Measurements from ENCODE around the gene VPS13D. TPM values are rescaled to one million over a fixed set of nuclear protein-coding genes. Genes with fewer than 3 reads are reported as not detected.
A peak's percentile ranks its signal among the peaks of the same experiment; 100 is the strongest.

Gene VPS13D
- total RNA-seq, 1 experiment from 2014 or later, result 30.7 TPM

GRCh38 chr1:12436345-12436658 is 206.5 kb downstream of the VPS13D start:
- BruUV-seq (replicated peaks), result no TSS peak
- Histone ChIP-seq H3F3A (ENCODE audit: low read length, unreplicated experiment) (no peaks in the 10 kb centered on the region), H3K4me2 (ENCODE audit: low read length) (0 out of 2 replicates have a peak overlapping the region, but pooled peaks have one; percentile 8), H3K9me2 (replicated peaks; ENCODE audit: low read length) (no peaks in the 10 kb centered on the region), H3K9me3 (ENCODE audit: low read length) (no peaks in the 10 kb centered on the region), H3K27me3 (ENCODE audit: low read length) (no peaks in the 10 kb centered on the region), H3K36me3 (ENCODE audit: low read depth, low read length) (no peaks in the 10 kb centered on the region), H3K4me1 (ENCODE audit: insufficient read depth, low read length) (peaks cover 60% of the 10 kb centered on the region), H3K79me2 (ENCODE audit: low read length) (peaks cover 5% of the 10 kb centered on the region; the same call in 1 of the 2 replicates), H3K4me3 (ENCODE audit: low read length) (no peak overlapping the region), H4K20me1 (ENCODE audit: low read length) (no peaks in the 10 kb centered on the region), H2AFZ (ENCODE audit: low read length) (no peak overlapping the region), H3K9ac (ENCODE audit: low read length) (no peak overlapping the region), H3K27ac (ENCODE audit: low read length) (peak overlapping the region; percentile 48)
- intact Hi-C loops (cut with micrococcal nuclease), result loop anchor here (2.0 kb wide), 2 partner anchors 18 to 42 kb away; no protein-coding TSS in a partner anchor
- no peak for DNase-seq
- ChIA-PET CTCF (interaction anchor here (0.8 kb wide), 1 partner anchor 1289 kb away, joined by 14 read pairs; no protein-coding TSS in a partner anchor), POLR2A (ENCODE audit: unreplicated experiment) (no interaction called here)
- TF ChIP-seq CTCF (conservative IDR thresholded peaks at IDR 0.05; ENCODE audit: low read depth, low read length), result no peak
- no peak for TF ChIP-seq EZH2 (IDR thresholded peaks at IDR 0.05; ENCODE audit: low read length, unreplicated experiment)
- no peak for TF ChIP-seq EZH2phosphoT487 (IDR thresholded peaks at IDR 0.05; ENCODE audit: borderline replicate concordance, low read length)
- no peak for ATAC-seq

GRCh38 chr1:12436817-12437599 is 207.2 kb downstream of the VPS13D start:
- intact Hi-C loops (cut with micrococcal nuclease), result loop anchor here (2.0 kb wide), 2 partner anchors 18 to 42 kb away; no protein-coding TSS in a partner anchor
- Histone ChIP-seq H2AFZ (ENCODE audit: low read length) (no peak overlapping the region), H3K27me3 (ENCODE audit: low read length) (no peaks in the 10 kb centered on the region), H3K9me2 (replicated peaks; ENCODE audit: low read length) (no peaks in the 10 kb centered on the region), H4K20me1 (ENCODE audit: low read length) (no peaks in the 10 kb centered on the region), H3K79me2 (ENCODE audit: low read length) (peaks cover 5% of the 10 kb centered on the region; the same call in 1 of the 2 replicates), H3K4me3 (ENCODE audit: low read length) (no peak overlapping the region), H3K4me2 (ENCODE audit: low read length) (peak overlapping the region; percentile 33), H3K27ac (ENCODE audit: low read length) (peak overlapping the region; percentile 72), H3K9ac (ENCODE audit: low read length) (no peak overlapping the region), H3F3A (ENCODE audit: low read length, unreplicated experiment) (no peaks in the 10 kb centered on the region), H3K36me3 (ENCODE audit: low read depth, low read length) (no peaks in the 10 kb centered on the region), H3K9me3 (ENCODE audit: low read length) (no peaks in the 10 kb centered on the region), H3K4me1 (ENCODE audit: insufficient read depth, low read length) (peaks cover 60% of the 10 kb centered on the region)
- ChIA-PET CTCF (interaction anchor here (0.6 to 0.8 kb wide), 2 partner anchors 182 to 1290 kb away, joined by 4 to 14 read pairs; no protein-coding TSS in a partner anchor), POLR2A (ENCODE audit: unreplicated experiment) (interaction anchor here (0.6 kb wide), 1 partner anchor 113 kb away, joined by 3 read pairs; no protein-coding TSS in a partner anchor)
- no peak for TF ChIP-seq EZH2 (IDR thresholded peaks at IDR 0.05; ENCODE audit: low read length, unreplicated experiment)
- no peak for TF ChIP-seq CTCF (conservative IDR thresholded peaks at IDR 0.05; ENCODE audit: low read depth, low read length)
- TF ChIP-seq EZH2phosphoT487 (IDR thresholded peaks at IDR 0.05; ENCODE audit: borderline replicate concordance, low read length), result no peak
- no TSS peak for BruUV-seq (replicated peaks)
- ATAC-seq, result peak; percentile 81
- peak; percentile 94 for DNase-seq

- Histone ChIP-seq H3F3A (ENCODE audit: low read length, unreplicated experiment) (no peaks in the 10 kb centered on the region), H3K4me1 (ENCODE audit: insufficient read depth, low read length) (peaks cover 60% of the 10 kb centered on the region), H3K9ac (ENCODE audit: low read length) (no peak overlapping the region), H3K27ac (ENCODE audit: low read length) (peak overlapping the region; percentile 72), H3K79me2 (ENCODE audit: low read length) (peaks cover 5% of the 10 kb centered on the region; the same call in 1 of the 2 replicates), H3K4me2 (ENCODE audit: low read length) (peak overlapping the region; percentile 33), H3K9me3 (ENCODE audit: low read length) (no peaks in the 10 kb centered on the region), H3K9me2 (replicated peaks; ENCODE audit: low read length) (no peaks in the 10 kb centered on the region), H3K4me3 (ENCODE audit: low read length) (no peak overlapping the region), H3K27me3 (ENCODE audit: low read length) (no peaks in the 10 kb centered on the region), H4K20me1 (ENCODE audit: low read length) (no peaks in the 10 kb centered on the region), H3K36me3 (ENCODE audit: low read depth, low read length) (no peaks in the 10 kb centered on the region), H2AFZ (ENCODE audit: low read length) (no peak overlapping the region)
- ChIA-PET POLR2A (ENCODE audit: unreplicated experiment) (no interaction called here), CTCF (no interaction called here)
- DNase-seq (no peak), ATAC-seq (no peak)
- no TSS peak for BruUV-seq (replicated peaks)
- intact Hi-C loops (cut with micrococcal nuclease), result loop anchor here (2.0 kb wide), 2 partner anchors 17 to 41 kb away; no protein-coding TSS in a partner anchor
- TF ChIP-seq CTCF (conservative IDR thresholded peaks at IDR 0.05; ENCODE audit: low read depth, low read length) (no peak), EZH2 (IDR thresholded peaks at IDR 0.05; ENCODE audit: low read length, unreplicated experiment) (no peak), EZH2phosphoT487 (IDR thresholded peaks at IDR 0.05; ENCODE audit: borderline replicate concordance, low read length) (no peak)
These were observed 207.8 kb downstream of the VPS13D start for GRCh38 chr1:12437629-12438028.

Data from PC-3 (cell line).